Measurements from ENCODE around the gene ADISSP. TPM values are rescaled to one million over a fixed set of nuclear protein-coding genes. Genes with fewer than 3 reads are reported as not detected.

The ADISSP gene
- total RNA-seq, 1 experiment from 2014 or later = 244 TPM

DNA sequence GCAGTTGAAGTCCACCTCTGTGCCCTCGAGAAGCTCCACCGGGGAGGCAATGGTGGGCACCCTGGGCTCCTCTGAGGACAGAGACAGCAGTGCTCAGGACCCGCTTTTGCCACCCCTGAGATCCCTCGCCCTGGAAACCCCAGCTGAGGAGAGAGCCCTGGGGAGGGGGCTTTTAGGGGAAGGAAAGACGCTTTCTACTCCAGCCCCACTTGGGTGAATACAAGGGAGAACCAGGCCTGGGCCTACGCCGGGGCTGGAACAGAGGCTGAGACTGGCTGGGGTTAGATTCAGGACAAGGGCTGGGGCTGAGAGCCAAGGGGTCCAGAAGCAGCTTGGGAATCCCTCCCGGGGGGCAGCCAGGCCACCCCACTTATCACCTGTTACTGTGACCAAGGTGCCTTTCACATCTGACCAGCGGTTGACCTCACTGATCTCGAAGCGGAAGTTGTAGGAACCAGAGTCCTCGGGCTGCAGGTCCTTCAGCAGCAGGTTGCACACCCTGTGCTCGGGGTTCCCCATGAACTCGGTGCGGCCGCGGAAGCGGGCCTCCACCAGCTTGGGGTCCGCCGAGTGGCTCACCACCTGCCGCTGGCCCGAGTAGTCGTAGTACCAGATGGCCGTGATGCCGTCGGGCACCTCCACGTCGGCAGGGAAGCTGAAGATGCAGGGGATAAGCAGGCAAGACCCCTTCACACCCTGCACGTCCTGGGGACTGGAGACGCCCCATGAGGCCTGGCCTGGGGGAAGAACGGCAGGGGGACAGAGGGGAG is 61.4 kb downstream of the ADISSP start:
- Histone ChIP-seq H3K79me2 (ENCODE audit: low read length) (no peaks in the 10 kb centered on the region), H3K9me2 (replicated peaks; ENCODE audit: low read length) (no peaks in the 10 kb centered on the region), H4K20me1 (ENCODE audit: low read length) (no peaks in the 10 kb centered on the region), H3F3A (ENCODE audit: low read length, unreplicated experiment) (no peaks in the 10 kb centered on the region), H3K9me3 (ENCODE audit: low read length) (no peaks in the 10 kb centered on the region), H3K4me1 (ENCODE audit: insufficient read depth, low read length) (no peaks in the 10 kb centered on the region), H3K27ac (ENCODE audit: low read length) (no peak overlapping the region), H3K27me3 (ENCODE audit: low read length) (no peaks in the 10 kb centered on the region), H3K36me3 (ENCODE audit: low read depth, low read length) (no peaks in the 10 kb centered on the region), H3K4me2 (ENCODE audit: low read length) (no peak overlapping the region), H3K9ac (ENCODE audit: low read length) (no peak overlapping the region), H2AFZ (ENCODE audit: low read length) (no peak overlapping the region), H3K4me3 (ENCODE audit: low read length) (no peak overlapping the region)
- no TSS peak for BruUV-seq (replicated peaks)
- no peak for ATAC-seq
- POLR2A ChIA-PET (ENCODE audit: unreplicated experiment) = no interaction called here
- DNase-seq = no peak
- CTCF ChIA-PET = interaction anchor here (0.9 kb wide), 1 partner anchor 30 kb away, joined by 3 read pairs; no protein-coding TSS in a partner anchor
- TF ChIP-seq EZH2 (IDR thresholded peaks at IDR 0.05; ENCODE audit: low read length, unreplicated experiment) = no peak
- TF ChIP-seq EZH2phosphoT487 (IDR thresholded peaks at IDR 0.05; ENCODE audit: borderline replicate concordance, low read length) = no peak
- TF ChIP-seq CTCF (conservative IDR thresholded peaks at IDR 0.05; ENCODE audit: low read depth, low read length) = no peak
- intact Hi-C loops (cut with micrococcal nuclease) = no loop called here

DNA sequence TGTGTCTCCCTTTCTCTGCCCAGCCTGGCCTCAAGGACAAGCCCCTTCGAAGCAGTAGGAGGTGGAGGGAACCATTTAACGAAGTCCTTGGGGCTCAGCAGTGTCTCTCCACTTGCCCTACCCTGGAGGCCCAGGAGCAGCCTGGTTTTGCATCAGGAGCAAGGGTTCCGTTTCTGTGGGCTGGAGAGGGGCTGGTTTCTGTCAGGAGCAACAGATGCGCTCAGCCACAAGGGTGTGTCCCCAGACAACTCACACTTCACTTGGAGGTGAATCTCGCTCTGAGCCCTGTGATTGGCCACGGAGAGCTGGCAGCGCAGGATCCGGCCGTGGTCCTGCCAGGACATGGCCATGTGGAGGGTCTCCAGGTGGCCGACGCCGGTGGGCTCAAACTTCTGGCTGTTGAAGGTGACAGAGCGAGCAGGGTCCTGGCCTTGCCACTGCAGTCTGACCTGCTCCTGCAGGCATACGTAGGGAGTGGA is 62.0 kb downstream of the ADISSP start:
- POLR2A ChIA-PET (ENCODE audit: unreplicated experiment) = no interaction called here
- CTCF ChIA-PET = no interaction called here
- no peaks in the 10 kb centered on the region for H4K20me1 ChIP-seq (ENCODE audit: low read length)
- intact Hi-C loops (cut with micrococcal nuclease) = no loop called here
- TF ChIP-seq EZH2 (IDR thresholded peaks at IDR 0.05; ENCODE audit: low read length, unreplicated experiment) (no peak), CTCF (conservative IDR thresholded peaks at IDR 0.05; ENCODE audit: low read depth, low read length) (no peak), EZH2phosphoT487 (IDR thresholded peaks at IDR 0.05; ENCODE audit: borderline replicate concordance, low read length) (no peak)
- H3K4me3 ChIP-seq (ENCODE audit: low read length) = no peak overlapping the region
- no peaks in the 10 kb centered on the region for H3K79me2 ChIP-seq (ENCODE audit: low read length)
- H2AFZ ChIP-seq (ENCODE audit: low read length) = no peak overlapping the region
- no peak overlapping the region for H3K27ac ChIP-seq (ENCODE audit: low read length)
- no peaks in the 10 kb centered on the region for H3K9me2 ChIP-seq (replicated peaks; ENCODE audit: low read length)
- no peaks in the 10 kb centered on the region for H3F3A ChIP-seq (ENCODE audit: low read length, unreplicated experiment)
- no peaks in the 10 kb centered on the region for H3K36me3 ChIP-seq (ENCODE audit: low read depth, low read length)
- DNase-seq (no peak), ATAC-seq (no peak)
- no TSS peak for BruUV-seq (replicated peaks)
- H3K4me1 ChIP-seq (ENCODE audit: insufficient read depth, low read length) = no peaks in the 10 kb centered on the region
- H3K27me3 ChIP-seq (ENCODE audit: low read length) = no peaks in the 10 kb centered on the region
- H3K9me3 ChIP-seq (ENCODE audit: low read length) = no peaks in the 10 kb centered on the region
- no peak overlapping the region for H3K4me2 ChIP-seq (ENCODE audit: low read length)
- H3K9ac ChIP-seq (ENCODE audit: low read length) = no peak overlapping the region

DNA sequence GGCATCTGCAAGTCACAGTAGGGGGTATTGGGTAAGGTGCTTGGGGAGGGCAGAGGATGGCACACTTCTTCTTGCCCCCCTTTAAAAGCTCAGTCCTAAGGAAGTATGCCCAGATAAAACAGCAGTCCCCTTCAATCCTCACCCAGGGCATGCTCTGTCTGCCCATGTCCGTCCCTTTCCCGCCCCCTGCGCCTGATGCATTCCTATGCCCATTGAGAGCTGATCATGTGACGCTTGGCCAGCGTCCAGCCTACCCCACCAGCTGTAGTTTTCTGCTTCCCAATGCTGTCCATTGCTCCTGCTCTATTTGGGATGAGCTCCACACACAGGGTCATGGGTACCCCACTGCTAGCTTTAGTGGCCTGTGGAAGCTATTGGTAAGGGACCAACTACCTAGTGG is 63.5 kb downstream of the ADISSP start:
- no peaks in the 10 kb centered on the region for H3K4me1 ChIP-seq (ENCODE audit: insufficient read depth, low read length)
- no peak overlapping the region for H3K9ac ChIP-seq (ENCODE audit: low read length)
- no TSS peak for BruUV-seq (replicated peaks)
- H3K27ac ChIP-seq (ENCODE audit: low read length) = no peak overlapping the region
- H3K4me2 ChIP-seq (ENCODE audit: low read length) = no peak overlapping the region
- intact Hi-C loops (cut with micrococcal nuclease) = no loop called here
- no peak overlapping the region for H2AFZ ChIP-seq (ENCODE audit: low read length)
- ATAC-seq (no peak), DNase-seq (no peak)
- H3K36me3 ChIP-seq (ENCODE audit: low read depth, low read length) = no peaks in the 10 kb centered on the region
- H4K20me1 ChIP-seq (ENCODE audit: low read length) = no peaks in the 10 kb centered on the region
- H3K79me2 ChIP-seq (ENCODE audit: low read length) = no peaks in the 10 kb centered on the region
- H3K9me2 ChIP-seq (replicated peaks; ENCODE audit: low read length) = no peaks in the 10 kb centered on the region
- no peak for TF ChIP-seq EZH2phosphoT487 (IDR thresholded peaks at IDR 0.05; ENCODE audit: borderline replicate concordance, low read length)
- TF ChIP-seq CTCF (conservative IDR thresholded peaks at IDR 0.05; ENCODE audit: low read depth, low read length) = no peak
- TF ChIP-seq EZH2 (IDR thresholded peaks at IDR 0.05; ENCODE audit: low read length, unreplicated experiment) = no peak
- no peaks in the 10 kb centered on the region for H3F3A ChIP-seq (ENCODE audit: low read length, unreplicated experiment)
- ChIA-PET CTCF (interaction anchor here (0.7 kb wide), 1 partner anchor 33 kb away, joined by 3 read pairs; no protein-coding TSS in a partner anchor), POLR2A (ENCODE audit: unreplicated experiment) (no interaction called here)
- H3K27me3 ChIP-seq (ENCODE audit: low read length) = no peaks in the 10 kb centered on the region
- H3K9me3 ChIP-seq (ENCODE audit: low read length) = no peaks in the 10 kb centered on the region
- no peak overlapping the region for H3K4me3 ChIP-seq (ENCODE audit: low read length)
